ENCODE measurements around the gene CEACAM19.

DNA sequence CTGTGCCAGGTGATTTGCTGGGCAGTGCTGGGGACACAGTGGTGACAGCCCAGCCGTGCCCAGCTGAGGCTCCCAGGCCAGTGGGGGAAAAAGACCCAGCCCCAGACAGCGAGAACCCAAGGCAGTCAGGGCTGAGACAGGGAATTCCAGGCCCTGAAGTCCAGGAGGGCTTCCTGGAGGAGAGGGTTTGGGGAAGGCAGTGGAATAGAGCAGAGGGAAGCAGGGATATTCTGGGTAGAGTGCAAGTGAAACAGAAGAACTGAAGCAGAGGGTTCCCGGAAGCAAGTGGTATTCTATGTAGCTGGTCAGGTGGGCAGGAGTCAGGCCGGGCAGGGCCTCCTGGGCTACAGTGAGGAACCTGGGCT is 26.4 kb downstream of the CEACAM19 start:
- TF ChIP-seq EZH2 (IDR thresholded peaks at IDR 0.05; ENCODE audit: low read length, missing control alignments) (no peak), CTCF (conservative IDR thresholded peaks at IDR 0.05 in 1 of 2, IDR thresholded peaks at IDR 0.05 in 1 of 2; ENCODE audit: low read depth in 1 of 2, low read length in 2 of 2) (no peak)
